HG03378 (cell line): ENCODE results near the gene FREM2.

Experiments used
- ATAC-seq: cut with Tn5 transposase; IDR thresholded peaks from one replicate; pipeline ENCODE4 v1.9.1; 2021; ENCODE audit warnings: mild to moderate bottlenecking, moderate library complexity; ENCODE audit not compliant: unreplicated experiment

The FREM2 gene

DNA sequence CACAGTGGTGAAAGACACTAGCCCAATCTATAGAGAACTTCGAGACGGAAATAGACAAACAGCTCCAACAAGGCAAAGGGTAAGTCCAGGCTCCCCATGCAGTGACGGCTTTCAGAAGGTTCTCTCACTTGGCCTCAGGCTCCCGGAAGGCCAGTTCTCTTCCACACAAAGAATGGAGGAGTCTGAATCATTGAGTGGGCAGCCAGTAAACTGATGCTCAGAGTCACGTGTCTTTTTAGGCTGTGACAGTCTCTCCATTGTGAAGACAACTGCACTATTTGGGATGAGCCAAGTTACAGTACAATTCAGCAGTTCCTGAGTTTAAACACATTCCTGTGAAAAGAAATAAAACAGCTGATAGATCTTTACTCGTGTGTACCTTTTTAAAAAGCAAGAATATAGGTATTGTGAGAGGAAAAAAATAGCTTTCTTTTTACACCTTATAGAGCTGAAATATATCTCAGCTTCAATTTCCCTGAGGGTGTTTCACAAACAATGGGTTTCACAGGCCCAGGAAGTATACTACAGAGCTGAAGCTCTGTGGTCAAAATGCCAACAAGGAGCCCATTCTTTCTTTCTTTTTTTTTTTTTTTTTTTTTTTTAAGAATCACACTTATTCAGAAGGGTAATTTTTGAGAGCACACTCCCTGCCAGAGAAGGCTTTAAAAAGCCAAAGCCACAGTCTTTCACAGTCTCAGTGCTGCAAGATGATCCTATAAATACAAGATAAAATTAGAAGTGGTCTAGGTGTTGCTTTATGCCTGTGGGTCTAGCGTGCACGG lies 135.1 kb downstream of the FREM2 start:
- ATAC-seq = no peak

- ATAC-seq = no peak
Measured at GRCh38 chr13:38824342-38824741, 137.5 kb downstream of the FREM2 start.

DNA sequence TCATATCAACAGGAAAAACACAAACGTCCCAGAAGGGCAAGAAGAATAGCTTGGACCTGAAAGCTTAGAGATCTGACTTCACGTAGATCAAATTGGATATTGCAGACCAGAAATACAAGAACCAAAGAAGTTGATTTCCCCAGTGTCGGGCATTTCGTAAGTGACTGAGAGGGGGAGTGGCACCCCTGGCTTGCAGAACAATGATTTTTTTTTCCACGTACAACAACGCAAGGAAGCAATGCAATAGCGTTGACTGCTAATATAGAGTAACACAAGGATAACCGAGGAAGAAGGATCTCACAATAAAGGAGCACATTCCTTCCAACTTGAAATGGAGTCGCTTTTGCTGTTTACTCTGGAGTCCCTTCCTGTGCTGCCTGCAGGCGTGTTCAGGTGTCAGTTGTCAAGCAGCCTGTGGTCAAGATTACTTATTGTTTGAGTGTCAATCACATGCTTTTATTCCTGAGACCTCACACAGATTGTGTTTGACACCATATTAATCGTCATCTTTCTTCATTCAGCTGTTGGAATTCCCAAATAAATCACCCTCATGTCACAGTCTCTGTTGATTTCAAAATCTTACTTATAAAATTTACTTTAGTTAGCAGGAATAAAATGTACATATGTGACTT lies 139.4 kb downstream of the FREM2 start:
- no peak for ATAC-seq

DNA sequence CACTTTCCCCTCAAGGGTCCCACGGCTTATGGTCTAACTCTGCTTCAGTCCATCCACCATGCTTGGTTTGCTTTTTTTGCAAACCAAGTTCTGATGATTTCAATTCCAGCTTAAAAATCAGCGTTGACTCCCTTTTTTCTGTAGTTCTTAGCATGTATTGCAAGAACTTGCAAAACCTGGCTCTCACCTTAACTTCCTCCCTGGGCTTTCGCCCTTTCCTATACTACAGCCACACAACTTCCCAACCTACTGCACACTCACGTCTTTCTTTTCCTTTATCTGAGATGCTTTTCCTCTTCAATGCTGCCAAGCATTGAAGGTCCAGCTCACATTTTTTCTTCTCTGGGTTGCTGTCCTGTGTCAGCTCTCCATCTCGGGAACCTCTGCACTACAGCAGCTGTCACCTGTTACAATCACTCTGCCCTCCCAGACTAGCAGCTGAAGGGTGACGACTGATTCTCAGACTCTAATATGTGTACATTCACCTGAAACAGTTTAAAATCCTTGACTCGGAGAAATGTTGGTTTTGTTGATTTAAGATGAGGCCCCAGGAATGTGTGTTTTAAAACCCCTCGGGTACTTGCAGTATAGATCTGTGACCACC lies 143.7 kb downstream of the FREM2 start:
- no peak for ATAC-seq

GRCh38 chr13:38844581-38844980 lies 157.7 kb downstream of the FREM2 start:
- no peak for ATAC-seq

DNA sequence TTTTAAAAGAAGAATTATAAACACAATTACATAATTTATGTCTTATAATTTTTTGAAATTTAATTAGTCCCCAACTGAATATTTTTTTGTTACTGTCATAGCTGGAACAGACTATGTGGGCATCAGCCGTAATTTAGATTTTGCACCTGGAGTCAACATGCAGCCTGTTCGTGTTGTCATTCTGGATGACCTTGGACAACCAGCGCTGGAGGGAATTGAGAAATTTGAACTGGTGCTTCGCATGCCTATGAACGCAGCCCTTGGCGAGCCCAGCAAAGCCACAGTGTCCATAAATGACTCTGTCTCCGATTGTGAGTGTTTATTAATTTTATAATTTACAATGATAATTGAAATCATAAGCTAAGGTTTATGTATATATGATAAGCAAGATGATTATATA lies 161.5 kb downstream of the FREM2 start:
- ATAC-seq = no peak

GRCh38 chr13:38849315-38849714 lies 162.4 kb downstream of the FREM2 start:
- ATAC-seq = no peak

DNA sequence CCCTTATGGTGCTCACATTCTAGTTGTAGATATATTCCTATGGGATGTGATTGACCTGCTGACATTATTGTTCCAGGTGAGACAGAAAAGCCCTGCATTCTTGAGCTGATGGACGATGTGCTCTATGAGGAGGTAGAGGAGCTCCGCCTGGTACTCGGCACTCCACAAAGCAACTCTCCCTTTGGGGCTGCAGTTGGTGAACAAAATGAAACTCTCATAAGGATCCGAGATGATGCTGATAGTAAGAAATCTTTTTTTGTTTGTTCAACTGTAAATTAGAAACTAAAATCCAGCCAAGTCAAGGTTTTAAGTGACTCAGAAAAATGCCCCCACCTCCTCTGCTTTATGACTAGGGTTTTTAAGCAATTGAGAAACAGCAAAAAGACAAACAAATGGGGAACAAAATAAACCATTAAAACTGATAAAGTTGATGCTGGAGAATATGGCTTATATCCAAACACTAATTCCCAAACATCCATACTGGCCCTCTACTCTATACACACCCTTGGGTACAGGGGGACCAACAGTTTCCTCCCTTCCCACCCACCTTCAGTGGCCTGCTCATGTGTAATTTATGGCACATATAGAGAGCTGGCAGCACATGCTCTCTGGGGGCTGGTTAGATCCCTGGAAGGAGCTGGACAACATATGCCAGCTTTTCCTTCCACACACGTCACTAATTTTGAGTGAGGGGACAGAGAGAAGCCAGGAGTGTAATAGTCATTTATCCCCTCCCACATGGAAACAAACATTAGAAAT lies 164.2 kb downstream of the FREM2 start:
- peak; percentile 80 for ATAC-seq

- no peak for ATAC-seq
Measured at GRCh38 chr13:38854226-38854625, 167.3 kb downstream of the FREM2 start.

- no peak for ATAC-seq
Measured at GRCh38 chr13:38856065-38856464, 169.2 kb downstream of the FREM2 start.

DNA sequence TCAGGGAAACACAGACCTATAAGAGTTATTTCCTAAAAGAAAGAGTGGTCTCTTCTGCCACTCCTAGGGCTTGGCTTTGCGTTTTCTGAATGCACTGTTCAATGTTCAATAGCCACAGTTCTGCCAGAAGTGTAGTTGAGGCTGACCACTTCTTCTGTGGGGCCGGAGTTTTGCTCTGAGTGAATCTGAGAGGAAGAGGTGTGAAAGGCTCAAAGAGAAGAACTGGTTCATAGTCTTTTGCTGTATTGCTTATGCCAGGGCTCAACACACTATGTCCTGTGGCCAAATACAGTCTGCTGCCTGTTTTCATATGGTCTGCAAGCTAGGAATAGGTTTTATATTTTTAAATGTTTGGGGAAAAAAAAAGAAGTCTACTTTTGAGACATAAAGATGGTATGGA lies 175.6 kb downstream of the FREM2 start:
- peak; percentile 52 for ATAC-seq

- no peak for ATAC-seq
Measured at GRCh38 chr13:38863536-38863935, 176.7 kb downstream of the FREM2 start.

GRCh38 chr13:38866649-38867048 lies 179.8 kb downstream of the FREM2 start:
- no peak for ATAC-seq

DNA sequence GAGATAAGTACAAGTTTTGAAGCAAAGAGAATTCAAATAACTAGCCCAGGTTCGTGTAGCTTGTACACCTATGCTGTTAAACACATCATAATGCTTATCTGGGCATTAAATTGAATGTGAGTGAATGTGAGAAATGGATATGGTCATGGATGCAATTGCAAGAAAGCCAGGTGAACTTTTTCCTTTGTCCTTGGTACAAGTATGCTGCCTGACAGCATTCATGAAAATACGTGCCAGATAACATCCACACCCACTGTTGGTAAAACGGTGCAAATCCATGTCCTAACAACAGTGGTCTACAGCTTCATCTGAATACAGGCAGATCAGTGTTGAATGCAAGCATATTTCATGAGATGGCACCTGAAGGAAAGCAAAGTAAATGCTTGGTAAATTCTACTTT lies 181.5 kb downstream of the FREM2 start:
- ATAC-seq = no peak

DNA sequence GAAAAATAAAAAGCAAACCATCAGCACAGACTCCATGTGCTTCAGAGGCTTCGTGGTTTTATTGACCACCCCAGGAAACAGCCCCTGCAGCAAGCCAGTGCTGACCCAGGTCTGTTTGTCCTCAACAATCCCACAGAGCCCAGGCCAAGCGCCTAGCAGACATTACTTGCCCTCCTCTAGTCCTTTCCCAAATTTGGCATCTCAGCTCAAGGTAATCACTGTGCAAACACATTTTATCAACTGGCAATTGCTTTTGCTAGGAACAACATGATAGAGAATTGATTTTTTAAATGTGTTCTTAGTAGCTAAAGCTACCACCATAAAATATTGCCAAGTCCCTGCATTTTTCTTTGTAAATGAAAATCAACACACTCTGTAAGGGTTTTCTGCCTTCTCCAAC lies 182.0 kb downstream of the FREM2 start:
- no peak for ATAC-seq

- no peak for ATAC-seq
Measured at GRCh38 chr13:38871275-38871674, 184.4 kb downstream of the FREM2 start.

GRCh38 chr13:38872693-38873092 lies 185.8 kb downstream of the FREM2 start:
- peak; percentile 65 for ATAC-seq

DNA sequence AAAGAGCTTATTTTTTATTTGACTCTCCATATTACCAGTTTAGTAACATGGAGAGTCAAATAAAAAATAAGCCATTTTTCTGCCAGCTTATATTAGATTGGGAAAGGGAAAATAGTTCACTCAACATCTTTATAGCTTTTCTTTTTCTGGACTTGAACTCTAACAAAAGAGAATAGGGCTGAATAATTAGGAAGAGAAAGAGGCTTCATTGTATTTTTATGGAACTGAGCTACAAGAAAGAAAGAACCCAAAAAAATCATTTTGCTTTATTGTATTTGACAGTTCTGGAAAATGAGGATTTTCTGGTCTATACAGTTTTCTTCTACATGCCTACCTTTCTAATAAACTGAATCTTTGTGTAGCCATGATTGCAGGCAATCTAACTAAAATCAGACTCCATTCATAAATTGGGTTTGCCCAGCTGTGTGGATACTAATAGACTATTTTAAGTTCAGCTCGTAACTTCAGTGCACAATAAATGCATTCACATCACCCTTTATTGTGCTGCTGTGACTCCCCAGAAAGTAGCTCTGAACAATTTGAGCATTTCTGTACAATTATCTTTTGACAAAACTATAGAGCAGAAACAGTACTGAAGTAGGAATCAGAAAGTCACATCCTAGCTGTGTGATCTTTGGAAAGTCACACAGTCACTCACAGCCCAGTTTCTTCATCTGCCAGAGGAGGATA lies 188.5 kb downstream of the FREM2 start:
- ATAC-seq = no peak

- no peak for ATAC-seq
Measured at GRCh38 chr13:38879278-38879677, 192.4 kb downstream of the FREM2 start.

- ATAC-seq = no peak
Measured at GRCh38 chr13:38879786-38880185, 192.9 kb downstream of the FREM2 start.

GRCh38 chr13:38880397-38880796 lies 193.5 kb downstream of the FREM2 start:
- ATAC-seq = no peak
